Measurements from ENCODE around the gene B3GNT8. TPM values are rescaled to one million over a fixed set of nuclear protein-coding genes. Genes with fewer than 3 reads are reported as not detected.

Gene B3GNT8
- polyA plus RNA-seq, 1 of the 3 experiments (the other 2 are of a cell fraction): not detected

GRCh38 chr19:41428481-41428859, 1.3 kb upstream of the B3GNT8 start (continued):
- TF ChIP-seq, protein P1, sequence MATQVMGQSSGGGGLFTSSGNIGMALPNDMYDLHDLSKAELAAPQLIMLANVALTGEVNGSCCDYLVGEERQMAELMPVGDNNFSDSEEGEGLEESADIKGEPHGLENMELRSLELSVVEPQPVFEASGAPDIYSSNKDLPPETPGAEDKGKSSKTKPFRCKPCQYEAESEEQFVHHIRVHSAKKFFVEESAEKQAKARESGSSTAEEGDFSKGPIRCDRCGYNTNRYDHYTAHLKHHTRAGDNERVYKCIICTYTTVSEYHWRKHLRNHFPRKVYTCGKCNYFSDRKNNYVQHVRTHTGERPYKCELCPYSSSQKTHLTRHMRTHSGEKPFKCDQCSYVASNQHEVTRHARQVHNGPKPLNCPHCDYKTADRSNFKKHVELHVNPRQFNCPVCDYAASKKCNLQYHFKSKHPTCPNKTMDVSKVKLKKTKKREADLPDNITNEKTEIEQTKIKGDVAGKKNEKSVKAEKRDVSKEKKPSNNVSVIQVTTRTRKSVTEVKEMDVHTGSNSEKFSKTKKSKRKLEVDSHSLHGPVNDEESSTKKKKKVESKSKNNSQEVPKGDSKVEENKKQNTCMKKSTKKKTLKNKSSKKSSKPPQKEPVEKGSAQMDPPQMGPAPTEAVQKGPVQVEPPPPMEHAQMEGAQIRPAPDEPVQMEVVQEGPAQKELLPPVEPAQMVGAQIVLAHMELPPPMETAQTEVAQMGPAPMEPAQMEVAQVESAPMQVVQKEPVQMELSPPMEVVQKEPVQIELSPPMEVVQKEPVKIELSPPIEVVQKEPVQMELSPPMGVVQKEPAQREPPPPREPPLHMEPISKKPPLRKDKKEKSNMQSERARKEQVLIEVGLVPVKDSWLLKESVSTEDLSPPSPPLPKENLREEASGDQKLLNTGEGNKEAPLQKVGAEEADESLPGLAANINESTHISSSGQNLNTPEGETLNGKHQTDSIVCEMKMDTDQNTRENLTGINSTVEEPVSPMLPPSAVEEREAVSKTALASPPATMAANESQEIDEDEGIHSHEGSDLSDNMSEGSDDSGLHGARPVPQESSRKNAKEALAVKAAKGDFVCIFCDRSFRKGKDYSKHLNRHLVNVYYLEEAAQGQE (IDR thresholded peaks at IDR 0.05; ENCODE audit: low read depth, low read length): no peak
- TF ChIP-seq EZH2phosphoT487 (IDR thresholded peaks at IDR 0.05; ENCODE audit: borderline replicate concordance, low read depth) (no peak), PBX3 (IDR thresholded peaks at IDR 0.05) (no peak), FOSL2 (IDR thresholded peaks at IDR 0.05; ENCODE audit: borderline replicate concordance, low read depth) (no peak), SIN3A (IDR thresholded peaks at IDR 0.05; ENCODE audit: borderline replicate concordance, low read depth, low read length) (no peak), ELF1 (IDR thresholded peaks at IDR 0.05) (no peak), MXI1 (IDR thresholded peaks at IDR 0.05; ENCODE audit: low read depth, low read length) (no peak), RXRA (IDR thresholded peaks at IDR 0.05; ENCODE audit: borderline replicate concordance, low read depth) (no peak)

DNA sequence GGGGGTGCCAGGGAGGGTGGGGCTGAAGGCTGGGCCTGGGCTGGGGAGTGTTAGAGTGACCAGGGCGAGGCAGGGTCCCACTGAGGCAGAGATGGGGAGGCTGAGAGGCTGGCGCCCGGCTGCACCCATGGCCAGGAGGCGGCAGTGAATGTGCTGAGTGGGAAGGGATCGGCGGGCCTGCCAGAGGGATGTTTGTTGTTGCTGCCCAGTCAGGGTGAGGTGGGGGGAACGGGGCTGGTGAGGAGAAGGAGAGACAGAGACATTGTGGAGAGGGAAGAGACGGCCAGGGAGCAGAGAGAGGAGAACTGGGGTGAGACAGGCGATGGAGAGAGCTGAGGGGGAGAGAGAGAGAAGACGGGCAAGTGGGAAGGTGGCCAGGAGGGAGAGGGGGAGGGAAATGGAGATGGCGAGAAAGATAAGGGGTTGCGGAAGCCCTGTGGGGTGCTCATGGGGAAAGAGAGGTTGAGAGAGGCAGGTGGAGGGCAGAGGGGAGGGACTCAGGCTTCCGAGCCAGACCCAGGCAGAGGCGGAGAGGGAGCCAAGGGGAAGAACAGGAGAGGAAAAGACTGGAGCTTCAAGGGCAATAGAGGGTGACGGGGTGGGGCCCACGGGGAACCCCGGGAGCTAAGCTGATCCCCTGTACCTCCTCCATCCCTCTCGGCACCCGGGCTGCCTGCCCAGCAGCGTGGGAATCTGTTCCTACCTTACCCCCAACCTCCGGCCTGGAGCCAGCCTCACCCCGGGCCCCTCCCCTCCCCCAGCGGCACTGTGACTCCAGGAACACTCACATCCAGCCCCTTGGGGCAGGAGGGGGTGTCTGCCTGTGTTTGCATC, 690 bp upstream of the B3GNT8 start:
- Histone ChIP-seq H3K36me3 (replicated peaks in 1 of 2; ENCODE audit: control insufficient read depth in 1 of 2, insufficient read depth in 2 of 2, low read length in 1 of 2) (peaks cover 0 to 20% of the 10 kb centered on the region in 2 experiments), H3K9ac (no peak overlapping the region), H3K9me2 (no peaks in the 10 kb centered on the region), H3K27me3 (ENCODE audit: insufficient read depth) (no peaks in the 10 kb centered on the region), H3K4me1 (ENCODE audit: control insufficient read depth in 1 of 2, insufficient read depth in 2 of 2, low read depth in 1 of 2, low read length in 1 of 2) (peaks cover 0 to 7% of the 10 kb centered on the region in 2 experiments; a peak in 1 of 4 replicates), H3K4me2 (no peak overlapping the region), H3K9me3 (no peaks in the 10 kb centered on the region), H3K4me3 (ENCODE audit: low read depth in 2 of 2, low read length in 1 of 2) (no peak overlapping the region), H3K79me2 (ENCODE audit: insufficient read depth) (no peaks in the 10 kb centered on the region), H3K27ac (ENCODE audit: low read depth in 2 of 2, low read length in 1 of 2) (no peak overlapping the region; a peak in 1 of 4 replicates), H2AFZ (ENCODE audit: low read depth) (no peak overlapping the region), H3F3A (replicated peaks; ENCODE audit: insufficient read depth) (peaks cover 6% of the 10 kb centered on the region), H4K20me1 (ENCODE audit: insufficient read depth) (no peaks in the 10 kb centered on the region)
- CTCF ChIA-PET: interaction anchor here (1.3 to 1.7 kb wide), 4 partner anchors 11 to 169 kb away, joined by 3 to 9 read pairs (median 4); partner anchors contain the start of gene DMAC2
- peak; percentile 56 for DNase-seq
- POLR2A ChIA-PET: interaction anchor here (1.0 to 1.5 kb wide), 2 partner anchors 12 kb away, joined by 6 to 7 read pairs; partner anchors contain the start of gene DMAC2
- WGBS (ENCODE audit: low lambda C conversion rate): 74% methylated on average over 23 of the region's 23 CpGs
- TF ChIP-seq, protein P2, sequence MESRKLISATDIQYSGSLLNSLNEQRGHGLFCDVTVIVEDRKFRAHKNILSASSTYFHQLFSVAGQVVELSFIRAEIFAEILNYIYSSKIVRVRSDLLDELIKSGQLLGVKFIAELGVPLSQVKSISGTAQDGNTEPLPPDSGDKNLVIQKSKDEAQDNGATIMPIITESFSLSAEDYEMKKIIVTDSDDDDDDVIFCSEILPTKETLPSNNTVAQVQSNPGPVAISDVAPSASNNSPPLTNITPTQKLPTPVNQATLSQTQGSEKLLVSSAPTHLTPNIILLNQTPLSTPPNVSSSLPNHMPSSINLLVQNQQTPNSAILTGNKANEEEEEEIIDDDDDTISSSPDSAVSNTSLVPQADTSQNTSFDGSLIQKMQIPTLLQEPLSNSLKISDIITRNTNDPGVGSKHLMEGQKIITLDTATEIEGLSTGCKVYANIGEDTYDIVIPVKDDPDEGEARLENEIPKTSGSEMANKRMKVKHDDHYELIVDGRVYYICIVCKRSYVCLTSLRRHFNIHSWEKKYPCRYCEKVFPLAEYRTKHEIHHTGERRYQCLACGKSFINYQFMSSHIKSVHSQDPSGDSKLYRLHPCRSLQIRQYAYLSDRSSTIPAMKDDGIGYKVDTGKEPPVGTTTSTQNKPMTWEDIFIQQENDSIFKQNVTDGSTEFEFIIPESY (IDR thresholded peaks at IDR 0.05; ENCODE audit: borderline replicate concordance, low read depth): no peak
- TF ChIP-seq, protein P3, sequence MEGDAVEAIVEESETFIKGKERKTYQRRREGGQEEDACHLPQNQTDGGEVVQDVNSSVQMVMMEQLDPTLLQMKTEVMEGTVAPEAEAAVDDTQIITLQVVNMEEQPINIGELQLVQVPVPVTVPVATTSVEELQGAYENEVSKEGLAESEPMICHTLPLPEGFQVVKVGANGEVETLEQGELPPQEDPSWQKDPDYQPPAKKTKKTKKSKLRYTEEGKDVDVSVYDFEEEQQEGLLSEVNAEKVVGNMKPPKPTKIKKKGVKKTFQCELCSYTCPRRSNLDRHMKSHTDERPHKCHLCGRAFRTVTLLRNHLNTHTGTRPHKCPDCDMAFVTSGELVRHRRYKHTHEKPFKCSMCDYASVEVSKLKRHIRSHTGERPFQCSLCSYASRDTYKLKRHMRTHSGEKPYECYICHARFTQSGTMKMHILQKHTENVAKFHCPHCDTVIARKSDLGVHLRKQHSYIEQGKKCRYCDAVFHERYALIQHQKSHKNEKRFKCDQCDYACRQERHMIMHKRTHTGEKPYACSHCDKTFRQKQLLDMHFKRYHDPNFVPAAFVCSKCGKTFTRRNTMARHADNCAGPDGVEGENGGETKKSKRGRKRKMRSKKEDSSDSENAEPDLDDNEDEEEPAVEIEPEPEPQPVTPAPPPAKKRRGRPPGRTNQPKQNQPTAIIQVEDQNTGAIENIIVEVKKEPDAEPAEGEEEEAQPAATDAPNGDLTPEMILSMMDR (IDR thresholded peaks at IDR 0.05): no peak
- TF ChIP-seq TEAD4 (IDR thresholded peaks at IDR 0.05; ENCODE audit: borderline replicate concordance, insufficient read depth): no peak
- TF ChIP-seq ELF1 (IDR thresholded peaks at IDR 0.05): no peak
- no peak for TF ChIP-seq SIN3A (IDR thresholded peaks at IDR 0.05; ENCODE audit: borderline replicate concordance, low read depth, low read length)
- TF ChIP-seq FOXJ3 (CRISPR knock-in tag; IDR thresholded peaks at IDR 0.05): no peak
- no peak for TF ChIP-seq RAD21 (IDR thresholded peaks at IDR 0.05; ENCODE audit: low read length)
- TF ChIP-seq NRF1 (IDR thresholded peaks at IDR 0.05; ENCODE audit: low read depth, low read length): no peak
- no peak for TF ChIP-seq PBX3 (IDR thresholded peaks at IDR 0.05)
- TF ChIP-seq MEF2A (IDR thresholded peaks at IDR 0.05; ENCODE audit: borderline replicate concordance, low read depth): no peak
- TF ChIP-seq TCF12 (IDR thresholded peaks at IDR 0.05): no peak
- TF ChIP-seq, protein P4, sequence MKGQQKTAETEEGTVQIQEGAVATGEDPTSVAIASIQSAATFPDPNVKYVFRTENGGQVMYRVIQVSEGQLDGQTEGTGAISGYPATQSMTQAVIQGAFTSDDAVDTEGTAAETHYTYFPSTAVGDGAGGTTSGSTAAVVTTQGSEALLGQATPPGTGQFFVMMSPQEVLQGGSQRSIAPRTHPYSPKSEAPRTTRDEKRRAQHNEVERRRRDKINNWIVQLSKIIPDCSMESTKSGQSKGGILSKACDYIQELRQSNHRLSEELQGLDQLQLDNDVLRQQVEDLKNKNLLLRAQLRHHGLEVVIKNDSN (IDR thresholded peaks at IDR 0.05; ENCODE audit: borderline replicate concordance, low read depth): no peak
- TF ChIP-seq CHD2 (IDR thresholded peaks at IDR 0.05; ENCODE audit: low read length, partially characterized antibody): no peak
- TF ChIP-seq YY1 (IDR thresholded peaks at IDR 0.05; ENCODE audit: low read depth): no peak
